Endothelial cell of umbilical vein (primary cell): ENCODE data around the gene KCTD16.

Source experiments
- POLR2AphosphoS5 ChIP-seq: IDR thresholded peaks from 2 replicates; pipeline ENCODE4 v1.6.1; 2012; ENCODE audit warnings: low read depth, mild to moderate bottlenecking, control low read depth, low read length, moderate library complexity; ENCODE audit not compliant: insufficient read depth
- TF ChIP-seq, protein P1 (sequence below), 2 donors: IDR thresholded peaks; 1 replicate in 1 of 2; 2 replicates in 1 of 2; pipeline ENCODE4 v1.5.1; 2011; ENCODE audit warnings: low read length in 2 of 2, mild to moderate bottlenecking in 2 of 2, moderate library complexity in 2 of 2, control low read depth in 1 of 2, inconsistent platforms in 1 of 2, low read depth in 1 of 2; ENCODE audit not compliant: insufficient read depth in 1 of 2; ENCODE audit errors: extremely low read depth in 1 of 2

DNA sequence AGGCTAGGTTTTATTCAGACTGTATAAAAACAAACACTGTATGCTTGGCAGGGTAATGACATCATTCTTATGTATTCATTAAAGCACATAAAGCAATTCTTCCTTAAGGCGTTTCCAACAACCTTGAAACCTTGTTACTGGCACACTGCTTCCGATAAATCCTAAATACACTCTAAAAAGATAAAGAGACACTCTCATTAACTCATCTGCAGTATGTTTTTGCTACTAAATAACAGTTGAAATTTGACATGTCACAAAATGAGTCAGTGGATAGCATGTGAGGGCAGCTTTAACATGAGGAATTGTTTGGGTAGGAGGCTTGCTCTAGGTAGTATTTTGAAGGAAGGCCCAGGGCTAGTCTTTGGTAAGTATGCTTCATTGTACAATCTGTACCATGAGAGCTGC, 13.9 kb upstream of the KCTD16 start:
- TF ChIP-seq POLR2AphosphoS5 = no peak
- TF ChIP-seq, protein P1, sequence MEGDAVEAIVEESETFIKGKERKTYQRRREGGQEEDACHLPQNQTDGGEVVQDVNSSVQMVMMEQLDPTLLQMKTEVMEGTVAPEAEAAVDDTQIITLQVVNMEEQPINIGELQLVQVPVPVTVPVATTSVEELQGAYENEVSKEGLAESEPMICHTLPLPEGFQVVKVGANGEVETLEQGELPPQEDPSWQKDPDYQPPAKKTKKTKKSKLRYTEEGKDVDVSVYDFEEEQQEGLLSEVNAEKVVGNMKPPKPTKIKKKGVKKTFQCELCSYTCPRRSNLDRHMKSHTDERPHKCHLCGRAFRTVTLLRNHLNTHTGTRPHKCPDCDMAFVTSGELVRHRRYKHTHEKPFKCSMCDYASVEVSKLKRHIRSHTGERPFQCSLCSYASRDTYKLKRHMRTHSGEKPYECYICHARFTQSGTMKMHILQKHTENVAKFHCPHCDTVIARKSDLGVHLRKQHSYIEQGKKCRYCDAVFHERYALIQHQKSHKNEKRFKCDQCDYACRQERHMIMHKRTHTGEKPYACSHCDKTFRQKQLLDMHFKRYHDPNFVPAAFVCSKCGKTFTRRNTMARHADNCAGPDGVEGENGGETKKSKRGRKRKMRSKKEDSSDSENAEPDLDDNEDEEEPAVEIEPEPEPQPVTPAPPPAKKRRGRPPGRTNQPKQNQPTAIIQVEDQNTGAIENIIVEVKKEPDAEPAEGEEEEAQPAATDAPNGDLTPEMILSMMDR (IDR thresholded peaks at IDR 0.05; ENCODE audit: extremely low read depth in 1 of 2, insufficient read depth in 1 of 2, low read depth in 1 of 2, low read length in 2 of 2) = no peak
